GF-D8 (cell line): ENCODE results near the gene QRFP.

Experiments used
- DNase-seq: peaks from one replicate; lab custom pipeline; 2025; lab: John Stamatoyannopoulos, UW

The QRFP gene

DNA sequence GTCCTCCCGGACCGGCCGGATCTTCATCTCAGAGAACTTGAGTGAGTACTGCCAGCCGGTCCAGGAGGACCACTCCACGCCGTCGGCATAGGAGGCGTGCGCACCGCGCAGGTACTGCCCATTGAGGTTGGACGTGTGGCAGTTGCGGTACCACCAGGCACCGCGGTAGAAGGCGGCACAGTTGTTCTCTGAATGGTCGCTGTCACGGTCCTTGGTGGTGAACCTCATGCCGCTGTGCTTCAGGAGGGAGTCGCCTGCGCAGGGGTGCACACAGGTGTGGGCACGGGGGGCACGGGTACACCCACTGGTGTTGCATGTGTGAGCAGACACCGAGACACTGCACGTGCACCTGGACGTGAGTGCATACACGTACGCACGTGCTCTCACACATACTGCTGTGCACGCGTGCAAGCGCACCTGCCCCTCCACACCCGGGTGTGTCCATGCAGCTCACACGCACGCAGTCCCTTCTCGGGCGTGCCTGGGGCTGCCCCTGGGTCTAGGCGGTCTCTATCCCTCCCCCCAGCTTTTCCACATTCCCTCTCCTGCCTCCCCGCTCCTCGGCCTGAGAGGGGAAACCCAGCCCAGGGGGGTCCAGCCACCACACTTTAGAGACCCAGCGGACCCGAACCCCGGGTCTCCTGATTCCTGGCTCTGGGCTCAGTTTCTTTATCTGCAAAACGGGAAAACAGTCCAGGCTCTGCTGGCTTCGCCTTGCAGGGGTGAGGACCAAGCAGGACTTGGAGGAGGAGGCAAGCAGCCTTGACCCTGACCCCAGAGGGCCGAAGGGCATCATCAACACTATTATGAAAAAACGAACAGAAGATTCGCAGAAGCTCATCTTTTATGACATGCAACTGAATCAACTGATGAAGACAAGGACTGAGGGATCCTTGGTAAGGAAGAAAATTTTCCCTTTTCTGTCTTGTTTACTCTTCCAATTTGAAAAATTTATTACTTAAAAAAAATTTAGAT, 7.7 kb upstream of the QRFP start:
- no peak for DNase-seq

DNA sequence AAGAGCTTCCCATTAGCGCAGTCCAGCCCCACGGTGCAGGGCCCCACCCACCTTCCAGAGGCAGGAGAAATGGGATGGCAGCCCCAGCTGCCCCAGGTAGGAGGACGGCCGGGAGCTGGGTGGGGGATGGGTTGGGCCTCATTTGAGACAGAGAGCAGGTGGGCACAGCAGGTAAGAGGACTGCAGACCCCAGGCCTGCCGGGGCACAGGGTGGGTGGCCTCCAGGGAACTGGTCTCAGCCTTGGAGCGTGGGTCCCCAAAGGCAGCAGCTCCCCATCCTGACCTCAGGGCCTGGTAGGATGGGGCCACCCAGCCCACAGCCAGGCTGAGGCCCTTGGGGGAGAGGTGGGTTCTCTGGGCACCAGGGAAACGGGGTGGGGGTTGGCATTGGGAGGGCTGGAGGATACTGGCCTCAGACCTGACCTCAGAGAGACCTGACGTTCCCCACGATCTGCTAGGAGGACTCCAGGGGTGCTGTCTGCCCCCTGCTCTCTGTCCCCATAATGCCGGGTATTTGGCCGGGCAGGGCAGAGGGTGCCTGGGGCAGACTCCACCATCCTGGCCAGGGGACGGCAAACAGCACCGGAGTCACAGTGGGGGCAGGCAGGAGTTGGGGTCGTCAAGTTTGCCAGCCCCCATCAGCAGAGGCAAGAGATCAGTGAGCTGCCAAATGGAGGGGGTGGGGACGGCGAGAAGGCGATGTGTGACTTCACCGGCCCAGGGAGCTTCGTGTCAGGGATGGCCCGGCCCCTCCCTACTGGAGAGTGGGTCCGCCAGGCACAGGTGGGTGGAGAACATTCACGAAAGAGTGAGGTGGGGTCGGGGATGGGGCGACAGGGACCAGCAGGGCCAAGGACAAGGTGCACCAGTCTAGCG, 6.8 kb upstream of the QRFP start:
- no peak for DNase-seq

DNA sequence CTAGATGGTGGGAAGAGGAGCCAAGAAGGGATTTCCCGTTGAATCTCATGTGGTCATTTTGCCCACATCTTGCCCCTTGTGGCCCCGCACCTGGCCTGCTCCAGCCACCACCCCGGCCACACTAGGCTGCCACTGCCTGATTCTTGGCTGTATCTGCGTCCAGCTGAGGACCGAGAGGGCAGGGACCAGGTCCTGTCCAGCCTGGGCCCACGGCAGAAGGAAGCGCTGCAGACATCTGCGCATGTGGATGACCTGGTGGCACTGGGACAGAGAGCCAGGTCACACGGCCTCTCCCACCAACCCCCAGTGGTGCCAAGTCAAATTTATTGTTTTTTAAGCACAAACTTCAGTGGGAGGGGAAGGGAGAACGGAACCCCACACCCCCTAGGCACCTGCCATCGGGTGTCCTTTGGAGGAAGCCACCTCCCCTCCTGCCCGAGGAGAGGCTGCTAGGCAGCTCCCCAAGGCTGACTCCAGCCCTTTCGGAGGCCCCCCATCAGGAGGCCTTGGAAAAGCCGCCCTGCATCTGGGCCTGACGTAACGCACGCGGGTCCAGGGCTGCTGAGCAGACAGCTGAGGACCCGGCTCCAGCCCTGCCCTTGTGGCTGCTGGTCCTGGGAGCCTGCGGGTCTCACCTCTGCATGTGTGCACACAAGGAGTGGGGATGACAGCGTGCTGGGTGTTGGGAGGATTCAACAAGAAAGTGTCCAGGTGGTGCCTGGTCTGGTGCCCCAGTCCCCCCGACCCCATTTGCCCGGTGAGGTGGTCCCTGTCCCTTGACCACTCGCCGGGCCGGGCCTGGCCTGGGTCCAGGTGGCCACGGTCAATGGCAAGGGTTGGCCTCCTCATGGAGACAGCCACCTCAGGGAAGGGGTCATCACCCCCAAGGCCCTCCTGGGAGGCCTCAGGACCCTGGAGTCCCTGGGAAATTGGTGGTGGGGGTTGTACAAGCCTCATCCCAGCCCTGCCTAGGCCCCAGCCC, 5.9 kb upstream of the QRFP start:
- no peak for DNase-seq

DNA sequence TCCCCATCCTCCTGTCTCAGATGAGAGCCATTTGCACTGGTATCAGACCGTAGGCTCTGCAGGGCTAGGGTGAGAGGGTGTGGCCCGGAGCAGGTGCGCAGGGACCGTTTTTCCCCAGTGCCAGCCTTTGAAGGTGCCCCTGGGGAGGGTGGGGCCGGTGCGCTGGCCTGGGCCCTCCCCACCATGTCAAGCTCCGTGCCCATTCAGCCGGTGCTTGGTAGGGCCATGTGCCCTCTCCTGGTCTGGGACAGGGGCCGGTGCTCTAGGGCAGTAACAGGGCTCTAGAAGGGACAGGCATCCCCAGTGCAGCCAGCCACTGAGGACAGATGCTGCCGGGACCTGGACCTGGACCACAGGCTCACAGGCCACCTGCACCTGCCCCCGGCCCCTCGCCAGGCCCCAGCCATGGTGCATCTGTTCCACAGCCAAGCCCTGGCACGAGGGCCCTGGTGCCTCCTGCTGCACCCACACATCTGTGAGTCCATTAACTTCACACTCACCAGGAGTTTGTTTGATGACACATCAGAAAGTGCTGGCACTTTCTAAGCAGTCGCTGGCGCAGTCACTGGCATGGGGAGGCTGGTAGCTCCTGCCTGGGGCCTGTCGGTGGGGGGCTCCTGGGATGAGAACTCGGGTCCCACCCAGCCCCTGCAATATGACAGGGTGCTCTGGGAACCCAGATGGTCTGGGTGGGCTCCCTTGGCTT, 5.0 kb upstream of the QRFP start:
- no peak for DNase-seq

DNA sequence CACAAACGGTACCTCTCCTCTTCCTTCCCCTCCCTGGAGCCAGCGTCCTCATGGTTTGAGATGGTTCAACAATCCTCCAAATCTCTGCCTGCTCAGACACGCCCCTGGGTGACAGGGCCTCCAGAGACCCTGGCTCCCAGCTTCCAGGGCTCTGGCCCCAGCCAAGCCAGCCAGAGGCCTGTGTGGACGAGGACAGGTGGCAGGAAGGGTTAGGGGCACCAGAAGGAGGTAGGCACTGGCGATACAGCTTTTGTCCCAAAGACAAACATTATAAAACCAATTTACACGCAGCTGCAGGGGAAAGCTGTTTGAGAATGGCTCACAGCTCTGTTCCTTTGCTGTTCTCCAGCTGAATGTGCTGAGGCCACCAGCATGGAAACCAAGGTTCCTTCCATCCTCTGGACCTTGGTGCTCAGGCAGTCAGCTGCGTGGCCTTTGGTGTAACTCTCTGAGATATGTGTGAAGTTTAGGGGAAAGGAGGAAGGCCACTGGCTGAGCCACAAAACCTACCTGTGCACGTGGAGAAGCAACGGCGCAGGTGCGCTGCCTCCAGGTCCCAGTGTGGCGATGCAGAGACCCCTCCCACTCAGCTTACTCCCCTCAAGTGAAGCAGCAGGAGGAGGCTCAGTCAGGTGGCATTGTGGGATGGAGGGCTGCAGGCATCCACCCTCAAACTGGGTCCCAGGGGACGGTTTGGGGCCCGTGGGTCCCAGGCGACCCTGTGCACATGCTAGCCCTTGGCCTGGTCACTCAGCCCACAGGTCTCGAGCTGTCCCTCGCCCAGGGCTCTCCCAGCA, 4.3 kb upstream of the QRFP start:
- no peak for DNase-seq

DNA sequence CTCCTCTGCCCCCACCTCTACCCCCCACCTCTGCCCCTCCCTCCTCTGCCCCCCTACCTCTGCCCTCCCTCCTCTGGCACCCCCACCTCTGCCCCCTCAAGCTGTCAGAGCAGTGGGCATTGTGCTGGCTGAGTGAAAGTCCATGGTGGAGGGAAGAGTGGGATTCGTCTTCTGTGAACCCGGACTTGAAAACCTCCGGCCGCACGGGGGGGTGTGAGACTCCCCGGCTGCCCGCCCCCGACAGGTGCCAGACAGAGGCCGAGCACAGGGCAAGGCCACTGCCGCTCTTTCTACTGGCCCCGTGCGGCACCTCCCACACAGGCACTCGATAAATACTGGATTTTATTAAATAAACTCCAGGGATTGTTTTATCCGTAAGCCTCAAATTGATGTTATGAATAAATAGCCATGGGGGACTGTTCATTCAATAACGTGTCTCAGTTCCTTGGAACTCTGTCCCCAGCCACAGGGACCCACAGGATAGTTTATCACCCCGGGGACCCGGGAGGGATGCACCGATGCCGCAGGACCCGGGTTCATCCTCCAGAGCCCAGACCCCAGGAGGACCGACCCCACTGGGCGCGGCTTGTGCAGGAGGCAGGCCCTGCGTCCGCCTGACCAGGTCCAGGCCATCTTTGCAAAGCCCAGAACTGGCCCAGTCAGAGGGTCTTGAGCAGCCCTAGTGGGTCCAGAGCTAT, 2.6 kb upstream of the QRFP start:
- no peak for DNase-seq

DNA sequence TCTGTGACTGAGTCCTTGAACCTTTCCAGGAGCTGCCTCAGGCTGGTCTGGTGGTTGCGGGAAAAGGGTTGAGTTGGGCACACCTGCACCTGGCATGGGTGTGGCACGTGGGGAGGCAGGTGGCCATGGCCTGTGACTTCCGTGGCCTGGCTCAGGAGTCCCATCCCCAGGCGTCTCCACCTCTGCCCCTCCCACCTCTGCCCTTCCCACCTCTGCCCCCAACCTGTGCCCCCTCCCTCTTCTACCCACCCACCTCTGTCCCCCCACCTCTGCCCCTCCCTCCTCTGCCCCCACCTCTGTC, 1.9 kb upstream of the QRFP start:
- DNase-seq = no peak

DNA sequence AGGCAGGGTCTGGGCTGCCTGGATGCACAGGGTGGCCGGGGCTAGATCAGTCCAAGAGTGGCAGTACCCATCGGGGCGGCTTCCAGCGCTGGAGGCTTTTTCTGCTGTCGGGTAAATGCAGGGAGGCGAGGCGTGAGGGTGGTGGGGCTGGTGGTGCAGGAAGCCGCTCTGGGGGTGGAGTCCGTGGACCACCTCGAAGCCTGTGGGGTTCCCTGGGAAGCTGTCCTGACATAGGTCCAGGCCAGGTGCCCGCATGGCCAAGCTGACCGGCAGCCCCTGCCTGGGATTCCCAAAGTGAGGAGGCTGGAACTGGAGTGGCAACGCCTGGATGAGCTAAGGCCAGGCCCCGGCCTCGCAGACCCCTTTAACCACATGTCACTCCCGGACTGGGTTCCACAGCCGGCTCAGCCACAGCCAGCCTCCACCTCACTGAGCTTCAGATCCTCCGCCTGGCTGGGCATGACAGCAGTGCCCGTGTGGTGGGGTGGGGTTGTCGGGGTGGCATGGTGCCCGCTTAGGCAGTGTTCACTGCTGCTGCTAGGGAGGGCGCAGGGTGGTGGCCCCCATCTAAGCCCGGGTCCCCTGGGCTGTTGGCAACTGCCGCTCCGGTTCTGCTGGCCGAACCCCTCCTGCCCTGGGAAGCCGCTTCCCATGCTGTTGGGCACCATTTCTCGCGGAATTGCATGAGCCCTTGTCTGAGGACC, 1.4 kb upstream of the QRFP start:
- DNase-seq = no peak

DNA sequence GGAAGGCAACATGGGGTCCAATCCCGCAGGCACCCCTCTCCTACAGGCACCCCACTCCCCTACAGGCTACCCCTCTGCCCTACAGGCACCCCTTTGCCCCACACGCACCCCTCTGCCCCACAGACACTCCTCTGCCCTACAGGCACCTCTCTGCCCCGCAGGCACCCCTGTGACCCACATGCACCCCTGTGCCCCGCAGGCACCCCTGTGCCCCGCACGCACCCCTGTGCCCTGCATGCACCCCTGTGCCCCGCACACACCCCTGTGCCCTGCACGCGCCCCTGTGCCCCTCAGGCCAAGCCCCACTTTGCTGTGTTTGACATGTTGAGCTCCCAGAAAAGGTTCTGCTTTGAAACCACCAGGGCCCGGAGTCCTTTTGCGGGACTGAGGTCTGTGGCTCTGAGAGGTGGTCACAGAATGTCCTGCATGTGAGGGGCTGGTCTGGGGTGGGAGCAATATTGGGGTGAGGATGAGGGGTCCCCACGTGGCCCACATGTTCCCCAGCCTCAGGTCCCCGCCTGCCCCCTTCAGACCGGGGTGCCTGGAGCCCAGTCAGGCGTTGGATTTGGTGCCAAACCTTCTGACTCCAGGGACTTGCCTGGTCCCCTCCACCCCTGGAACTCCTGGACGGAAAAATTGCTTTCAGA, 616 bp upstream of the QRFP start:
- no peak for DNase-seq

DNA sequence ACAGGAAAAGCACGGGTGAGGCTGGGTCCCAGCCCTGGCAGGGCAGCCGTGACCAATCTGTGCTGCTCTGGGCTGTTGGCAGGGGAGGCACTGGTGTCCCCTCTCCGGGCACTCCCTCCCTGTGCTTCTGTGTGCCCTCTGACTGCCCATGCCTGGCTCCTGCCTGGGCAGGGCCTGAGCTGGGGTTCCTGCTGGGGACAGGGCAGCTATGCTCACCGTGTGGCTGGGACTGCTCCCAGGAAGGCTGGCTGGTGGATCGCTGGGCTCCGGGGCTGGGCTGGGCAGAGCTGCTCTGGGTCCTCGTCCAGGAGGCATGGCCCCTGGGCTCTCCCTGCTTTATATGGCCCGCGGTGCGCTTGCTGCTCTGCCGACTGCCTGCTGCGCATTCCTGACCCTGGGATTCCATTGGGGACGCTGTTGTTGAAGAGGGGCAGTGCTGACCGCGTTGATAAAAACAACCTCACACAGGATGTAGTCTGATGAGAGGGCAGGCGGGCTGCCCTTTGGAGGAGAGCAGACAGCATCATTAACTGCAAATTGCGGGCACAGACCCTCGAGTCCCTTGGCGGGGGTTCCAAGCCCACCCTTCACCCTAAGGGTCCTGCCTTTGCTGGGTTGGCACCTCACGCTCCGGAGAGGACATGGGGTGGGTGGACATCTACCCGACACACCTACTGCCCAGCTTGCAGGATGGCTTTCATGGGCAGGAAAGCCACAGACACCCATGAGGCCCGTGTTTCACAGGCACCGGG, 955 bp downstream of the QRFP start:
- no peak for DNase-seq

DNA sequence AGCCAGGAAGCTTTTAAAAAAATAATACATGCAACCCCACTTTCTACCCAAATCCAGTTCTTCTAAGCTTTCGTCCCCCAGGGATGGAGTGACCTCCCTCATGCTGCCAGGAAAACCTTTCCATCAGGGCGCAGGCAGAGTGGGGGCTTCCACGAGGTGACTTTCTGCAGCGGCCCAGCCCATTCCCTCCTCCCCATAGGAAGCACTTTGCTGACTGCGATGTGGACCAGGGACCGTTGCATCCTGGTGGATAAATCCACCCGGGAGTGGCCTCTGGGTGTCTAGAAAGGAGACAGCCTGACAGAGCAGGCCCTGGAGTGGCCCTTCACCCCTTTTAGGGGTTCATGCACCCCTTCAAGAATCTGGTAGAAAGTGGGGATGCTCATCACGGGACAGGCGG, 1.6 kb downstream of the QRFP start:
- DNase-seq = no peak

DNA sequence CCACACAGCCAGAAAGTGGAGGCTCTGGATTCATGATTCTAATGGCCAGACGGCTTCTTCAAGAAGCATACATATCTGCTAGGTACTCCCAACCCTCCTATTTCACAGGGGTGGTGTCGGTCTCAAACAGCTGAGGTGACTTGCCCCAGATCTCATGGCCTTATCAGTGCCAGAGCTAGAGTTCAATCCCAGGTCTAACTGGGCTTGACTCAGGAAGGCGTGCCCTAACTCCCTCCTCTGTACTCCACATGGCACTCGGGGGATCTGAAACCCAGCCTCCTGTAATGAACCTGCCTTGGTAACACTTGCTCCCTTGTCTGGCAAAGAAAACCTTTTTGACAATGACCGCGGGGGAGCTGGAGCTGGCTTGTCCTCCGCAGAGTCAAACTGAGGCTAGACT, 2.1 kb downstream of the QRFP start:
- DNase-seq = no peak

DNA sequence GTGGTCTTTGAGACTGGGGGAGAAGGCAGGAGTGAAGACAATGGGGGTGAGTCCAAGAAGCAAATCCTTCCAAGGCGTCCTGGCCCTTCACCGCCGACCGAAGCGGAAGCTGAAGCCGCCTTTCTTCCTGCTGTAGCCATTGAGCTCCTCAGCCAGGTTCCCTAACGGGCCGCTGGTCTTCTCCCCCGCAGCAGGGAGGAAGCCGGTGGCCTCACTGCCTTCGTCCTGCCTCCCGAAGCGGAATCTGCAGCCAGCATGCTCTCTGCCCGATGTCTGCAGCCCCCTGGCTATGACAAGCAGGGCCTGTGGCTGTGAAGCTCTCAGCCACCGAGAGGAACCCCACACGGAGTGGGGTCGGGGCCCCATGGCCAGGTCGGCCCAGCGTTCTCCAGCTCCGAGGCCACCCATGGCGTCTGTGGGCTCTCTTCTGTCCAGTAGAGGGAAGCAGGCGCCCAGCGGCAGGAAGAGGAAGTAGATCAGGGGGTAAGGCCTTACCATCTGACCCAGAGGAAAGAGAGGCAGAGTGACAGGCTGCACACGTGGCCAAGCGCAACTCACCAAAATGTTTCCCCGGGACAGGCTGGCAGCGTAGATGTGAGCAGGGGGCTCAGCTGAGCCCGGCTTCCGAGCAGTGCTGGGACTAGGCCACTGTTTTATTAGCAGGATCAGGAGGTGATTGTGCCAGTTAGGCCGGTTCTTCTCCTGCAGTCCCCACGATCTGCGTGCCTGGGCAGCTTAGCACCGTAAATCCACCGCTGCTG, 3.1 kb downstream of the QRFP start:
- peak; percentile 82 for DNase-seq

DNA sequence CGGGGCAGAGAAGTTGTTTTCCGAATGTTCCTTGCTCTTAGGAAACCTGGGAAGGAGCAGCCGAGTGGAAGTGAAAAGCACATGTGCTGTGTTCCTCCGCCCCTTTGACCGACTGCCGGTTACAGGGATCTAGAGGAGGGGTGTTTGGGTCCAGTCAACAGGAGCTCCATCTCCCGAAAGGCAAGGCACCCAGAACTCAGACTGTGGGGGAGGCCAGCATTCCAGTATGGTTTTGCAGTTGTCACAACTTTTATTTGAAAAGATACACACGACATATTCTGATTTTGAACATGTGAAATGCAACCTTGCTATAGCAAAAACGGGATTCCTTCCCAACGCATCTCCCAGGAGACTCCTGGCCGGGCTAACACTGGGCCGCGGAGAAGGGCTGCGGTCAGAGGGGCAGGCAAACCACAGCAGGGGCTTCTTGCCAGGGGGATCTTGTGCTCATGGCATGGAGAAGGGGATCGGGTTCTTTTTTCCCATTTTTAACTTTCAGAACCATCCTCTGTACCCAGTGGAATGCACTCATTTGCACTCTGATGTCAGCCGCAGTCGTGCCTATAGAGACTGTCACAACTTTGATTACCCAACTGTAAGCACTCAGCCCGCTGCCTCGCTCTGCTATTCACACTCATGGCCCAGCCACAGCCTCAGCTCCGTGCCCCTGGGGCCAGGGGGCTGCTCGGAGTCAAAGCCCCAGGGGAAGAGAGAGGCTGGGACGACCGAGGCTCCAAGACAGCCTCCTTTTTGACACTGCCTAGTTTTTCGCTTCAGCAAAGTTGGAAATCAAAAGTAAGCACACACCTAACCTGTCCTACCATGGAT, 3.9 kb downstream of the QRFP start:
- DNase-seq = peak; percentile 58

DNA sequence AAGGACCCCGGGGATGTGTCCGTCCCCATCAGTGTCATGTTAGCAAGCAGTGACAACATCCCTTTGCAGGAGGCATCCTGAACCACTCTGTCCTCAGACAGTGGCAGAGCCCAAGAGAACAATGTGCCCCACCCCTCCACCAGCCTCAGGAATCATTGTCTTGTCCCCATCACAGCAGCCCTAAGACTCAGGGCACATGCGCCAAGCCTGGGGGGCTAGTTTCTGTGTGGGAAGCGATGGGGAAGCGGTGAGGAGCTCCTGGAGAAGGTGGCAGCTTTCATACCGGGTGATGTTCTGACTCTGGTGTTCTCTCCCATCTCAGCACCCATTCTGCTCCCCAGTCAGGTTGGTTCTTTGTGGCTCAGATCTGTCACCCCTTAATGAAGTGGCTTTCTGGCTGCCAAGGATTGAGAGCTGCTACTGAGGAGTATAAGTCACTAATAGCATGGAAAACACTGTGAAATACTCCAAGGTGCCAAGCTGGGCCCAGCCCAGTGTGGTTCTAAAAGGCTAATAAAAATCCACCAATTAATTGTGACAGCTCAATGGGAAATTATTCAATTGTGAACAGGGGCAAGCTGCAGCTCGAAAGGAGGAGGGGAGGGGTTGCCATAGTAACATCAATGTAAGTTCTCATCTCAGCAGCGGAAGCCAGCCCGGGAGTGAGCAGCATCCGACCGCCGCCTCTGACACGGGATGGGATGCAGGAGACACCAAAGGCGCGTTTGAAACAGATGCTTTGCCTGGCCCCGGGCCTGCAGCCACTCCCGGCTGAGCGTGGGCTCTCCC, 4.7 kb downstream of the QRFP start:
- no peak for DNase-seq
